Glutamatergic neuron (in vitro differentiated cells): ENCODE measurements around the gene P2RY10. TPM values are rescaled to one million over a fixed set of nuclear protein-coding genes. Genes with fewer than 3 reads are reported as not detected.

Experiments
- DNase-seq: peaks from one replicate; pipeline ENCODE4 v3.0.0; 2022
- H3K27ac Mint-ChIP-seq: one replicate; pipeline ENCODE4 v1.8.0; 2020; ENCODE audit warnings: mild to moderate bottlenecking, mixed read lengths, inconsistent platforms; ENCODE audit not compliant: unreplicated experiment
- H3K27me3 Mint-ChIP-seq: one replicate; pipeline ENCODE4 v1.8.0; 2020; ENCODE audit warnings: mild to moderate bottlenecking, moderate library complexity, mixed read lengths, inconsistent platforms; ENCODE audit not compliant: unreplicated experiment
- H3K36me3 Mint-ChIP-seq: one replicate; pipeline ENCODE4 v1.8.0; 2020; ENCODE audit warnings: mild to moderate bottlenecking, mixed read lengths, inconsistent platforms; ENCODE audit not compliant: unreplicated experiment
- H3K4me1 Mint-ChIP-seq: one replicate; pipeline ENCODE4 v1.8.0; 2020; ENCODE audit warnings: mild to moderate bottlenecking, low read depth, mixed read lengths, inconsistent platforms; ENCODE audit not compliant: unreplicated experiment
- H3K4me3 Mint-ChIP-seq: one replicate; pipeline ENCODE4 v1.8.0; 2020; ENCODE audit warnings: mild to moderate bottlenecking, mixed read lengths, inconsistent platforms; ENCODE audit not compliant: unreplicated experiment
- H3K9me3 Mint-ChIP-seq: one replicate; pipeline ENCODE4 v1.8.0; 2020; ENCODE audit warnings: mild to moderate bottlenecking, moderate library complexity, mixed read lengths, inconsistent platforms; ENCODE audit not compliant: unreplicated experiment
- CTCF ChIP-seq: fragments of 200-600 bp; sonication (generic); IDR thresholded peaks from one replicate; pipeline ENCODE4 v1.5.0; 2021; ENCODE audit not compliant: partially characterized antibody, unreplicated experiment
- long read RNA-seq: library from polyadenylated mRNA; unstranded; transcript quantifications from one replicate; pipeline ENCODE4 v2.0.0, GENCODE V29; 2020; ENCODE audit not compliant: unreplicated experiment
- total RNA-seq: library from RNA; stranded (reverse); fragmentation: NEBNext Ultra II Directional; extraction: Animal tissue kit (Norgen Biotek cat#: 25700); gene quantifications from one replicate; pipeline ENCODE4 v1.2.1, GENCODE V29; 2021; ENCODE audit not compliant: unreplicated experiment

P2RY10 gene
- not detected for total RNA-seq
- long read RNA-seq = 0 reads

- no peaks in the 10 kb centered on the region for H3K4me1 Mint-ChIP-seq
- H3K36me3 Mint-ChIP-seq = no peaks in the 10 kb centered on the region
- DNase-seq = no peak
- H3K9me3 Mint-ChIP-seq = no peaks in the 10 kb centered on the region
- no peaks in the 10 kb centered on the region for H3K27me3 Mint-ChIP-seq
- no peak within 1 kb of the TSS for H3K27ac Mint-ChIP-seq
- TF ChIP-seq CTCF = no peak
- no peak within 1 kb of the TSS for H3K4me3 Mint-ChIP-seq
Measured at GRCh38 chrX:78945186-78945912, at the start of gene P2RY10. Gene P2RY10 (plus strand): TSS chrX:78945391. CDS start chrX:78960521, 15,130 bp downstream.

- Mint-ChIP-seq H3K27ac (no peak overlapping the region), H3K4me1 (no peaks in the 10 kb centered on the region), H3K9me3 (no peaks in the 10 kb centered on the region)
Measured at GRCh38 chrX:78922754-78923153, 22.4 kb upstream of the P2RY10 start.

GRCh38 chrX:78923198-78924015, 21.8 kb upstream of the P2RY10 start:
- Mint-ChIP-seq H3K27me3 (no peaks in the 10 kb centered on the region), H3K9me3 (no peaks in the 10 kb centered on the region), H3K36me3 (no peaks in the 10 kb centered on the region), H3K27ac (no peak overlapping the region), H3K4me3 (no peak overlapping the region), H3K4me1 (no peaks in the 10 kb centered on the region)
- TF ChIP-seq CTCF = no peak
- no peak for DNase-seq

More at GRCh38 chrX:78922754-78923153, 22.4 kb upstream of the P2RY10 start:
- no peak for TF ChIP-seq CTCF
- no peaks in the 10 kb centered on the region for H3K36me3 Mint-ChIP-seq
- H3K27me3 Mint-ChIP-seq = no peaks in the 10 kb centered on the region
- no peak for DNase-seq
- H3K4me3 Mint-ChIP-seq = no peak overlapping the region

- Mint-ChIP-seq H3K4me1 (no peaks in the 10 kb centered on the region), H3K36me3 (no peaks in the 10 kb centered on the region), H3K27me3 (no peaks in the 10 kb centered on the region), H3K4me3 (no peak overlapping the region), H3K27ac (no peak overlapping the region), H3K9me3 (peaks cover 2% of the 10 kb centered on the region)
- no peak for TF ChIP-seq CTCF
- no peak for DNase-seq
Measured at GRCh38 chrX:78931814-78932213, 13.4 kb upstream of the P2RY10 start.

GRCh38 chrX:78934866-78935265, 10.3 kb upstream of the P2RY10 start:
- Mint-ChIP-seq H3K9me3 (no peaks in the 10 kb centered on the region), H3K27ac (no peak overlapping the region), H3K36me3 (no peaks in the 10 kb centered on the region), H3K4me1 (no peaks in the 10 kb centered on the region), H3K4me3 (no peak overlapping the region), H3K27me3 (no peaks in the 10 kb centered on the region)
- no peak for DNase-seq
- no peak for TF ChIP-seq CTCF
